ENCODE data around the gene FANCC.

GRCh38 chr9:95344735-95345325, 27.3 kb upstream of the FANCC start:
- TF ChIP-seq CTCF (IDR thresholded peaks at IDR 0.05) (no peak), POLR2A (IDR thresholded peaks at IDR 0.05) (no peak)
